Measurements from ENCODE around the gene NFATC1.

The NFATC1 gene

DNA sequence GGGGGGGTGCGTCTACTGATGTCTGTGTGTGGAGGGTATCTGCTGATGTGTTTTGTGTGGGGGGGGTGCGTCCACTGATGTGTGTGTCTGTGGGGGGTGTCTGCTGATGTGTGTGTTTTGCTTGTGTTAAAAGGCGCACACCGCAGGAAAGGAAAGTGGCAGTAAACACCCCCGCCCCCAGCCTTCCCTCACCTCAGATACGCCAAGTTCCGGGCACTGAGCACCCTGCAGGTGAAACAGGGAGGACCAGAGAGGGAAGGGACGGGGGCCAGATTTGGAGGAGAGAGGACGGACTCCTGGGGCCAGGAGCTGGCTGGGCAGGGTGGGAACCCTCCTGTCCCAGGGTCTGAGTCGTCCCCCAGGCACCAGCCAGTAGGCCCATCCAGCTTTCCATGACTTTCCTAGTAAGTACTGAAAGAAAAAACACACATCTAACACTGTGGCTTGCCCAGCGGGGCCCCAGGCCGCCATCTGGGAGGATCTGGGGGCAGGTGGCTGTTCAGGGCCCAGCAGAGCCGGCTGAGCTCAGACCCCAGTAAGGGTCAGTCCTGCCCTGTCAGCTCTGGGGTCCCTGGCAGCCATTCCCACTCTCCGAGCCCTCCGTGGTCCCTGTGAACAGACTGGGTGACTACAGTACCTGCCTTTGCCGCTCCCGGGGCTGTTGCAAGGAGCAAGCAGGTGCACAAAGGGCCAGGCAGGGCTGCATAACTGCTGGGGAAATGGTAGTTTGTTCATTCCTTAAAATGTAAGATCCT, 126.9 kb downstream of the NFATC1 start:
- no peak for DNase-seq (ENCODE audit: low spot score)

DNA sequence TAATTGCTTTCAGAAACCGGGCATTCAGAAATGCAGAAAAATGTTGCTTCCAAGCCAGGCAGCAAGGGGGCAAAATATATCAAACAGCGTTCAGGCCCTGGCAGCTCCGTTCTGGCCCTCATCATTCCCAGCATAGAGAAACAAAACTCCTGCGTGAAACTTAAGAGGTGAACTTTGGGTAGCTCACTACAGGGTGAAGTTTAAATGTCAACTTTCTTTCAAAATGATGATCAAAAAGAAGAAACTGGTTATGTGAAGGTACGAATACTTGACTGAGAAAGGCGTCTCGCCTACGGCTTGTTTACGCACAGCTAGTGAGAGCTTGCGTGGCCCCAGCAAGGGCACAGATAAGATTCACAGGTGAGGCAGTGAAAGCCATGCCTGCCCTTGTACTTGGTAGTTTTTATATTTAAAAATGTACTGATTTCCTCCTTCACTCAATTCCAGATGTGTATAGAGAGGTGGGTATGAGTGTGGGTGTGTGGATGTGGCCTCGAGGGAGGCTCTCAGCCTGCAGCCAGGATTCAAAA, 127.5 kb downstream of the NFATC1 start:
- no peak for DNase-seq (ENCODE audit: low spot score)

DNA sequence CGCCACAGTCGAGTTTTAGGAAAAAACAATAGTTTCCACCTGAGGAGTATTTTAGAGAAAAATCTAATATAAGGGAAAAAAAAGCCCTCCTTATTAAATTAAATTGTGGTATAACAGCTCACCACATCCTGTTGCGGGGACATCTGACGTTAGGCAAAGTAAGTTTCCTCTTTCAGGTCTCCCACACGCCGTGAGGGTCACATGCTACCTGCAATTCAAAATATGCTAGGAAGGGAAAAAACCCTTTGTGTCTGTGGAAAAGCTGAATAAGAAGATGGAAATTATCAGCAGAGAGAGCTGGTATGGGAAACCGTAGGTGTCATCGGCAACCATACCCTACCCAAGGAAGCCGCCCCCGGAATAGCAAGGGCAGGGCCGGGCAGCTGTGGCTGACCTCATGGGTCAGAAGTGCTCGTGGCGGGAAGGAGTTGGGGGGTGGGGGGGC, 128.0 kb downstream of the NFATC1 start:
- no peak for DNase-seq (ENCODE audit: low spot score)

DNA sequence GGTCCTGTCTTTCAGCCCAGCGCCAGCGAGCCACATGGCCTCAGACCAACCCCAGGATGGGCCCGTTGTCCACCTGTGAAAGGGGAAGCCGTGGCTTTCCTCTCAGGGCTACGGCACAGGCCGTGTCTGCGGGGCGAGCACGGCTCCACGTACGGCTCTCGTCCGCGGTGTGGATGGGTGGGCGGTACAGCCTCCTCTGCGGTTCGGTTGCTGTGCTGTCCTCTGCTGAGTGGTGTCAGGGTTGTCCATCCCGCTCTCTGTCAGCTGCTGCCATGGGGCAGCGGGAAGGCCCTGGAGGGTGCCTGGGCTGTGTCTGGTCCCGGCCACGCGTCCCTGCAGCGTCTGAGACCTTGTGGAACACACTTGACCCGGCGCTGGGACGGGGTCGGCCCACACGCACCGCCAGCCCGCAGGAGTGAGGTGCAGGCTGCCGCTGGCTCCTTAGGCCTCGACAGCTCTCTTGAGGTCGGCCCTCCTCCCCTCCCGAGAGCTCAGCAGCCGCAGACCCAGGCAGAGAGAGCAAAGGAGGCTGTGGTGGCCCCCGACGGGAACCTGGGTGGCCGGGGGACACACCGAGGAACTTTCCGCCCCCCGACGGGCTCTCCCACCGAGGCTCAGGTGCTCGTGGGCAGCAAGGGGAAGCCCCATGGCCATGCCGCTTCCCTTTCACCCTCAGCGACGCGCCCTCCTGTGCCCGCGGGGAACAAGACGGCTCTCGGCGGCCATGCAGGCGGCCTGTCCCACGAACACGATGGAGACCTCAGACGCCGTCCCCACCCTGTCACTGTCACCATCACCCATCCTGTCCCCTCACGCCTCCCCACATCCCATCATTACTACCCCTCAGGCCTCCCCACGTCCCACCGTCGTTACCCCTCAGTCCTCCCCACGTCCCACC, 128.7 kb downstream of the NFATC1 start:
- DNase-seq (ENCODE audit: low spot score) = no peak

DNA sequence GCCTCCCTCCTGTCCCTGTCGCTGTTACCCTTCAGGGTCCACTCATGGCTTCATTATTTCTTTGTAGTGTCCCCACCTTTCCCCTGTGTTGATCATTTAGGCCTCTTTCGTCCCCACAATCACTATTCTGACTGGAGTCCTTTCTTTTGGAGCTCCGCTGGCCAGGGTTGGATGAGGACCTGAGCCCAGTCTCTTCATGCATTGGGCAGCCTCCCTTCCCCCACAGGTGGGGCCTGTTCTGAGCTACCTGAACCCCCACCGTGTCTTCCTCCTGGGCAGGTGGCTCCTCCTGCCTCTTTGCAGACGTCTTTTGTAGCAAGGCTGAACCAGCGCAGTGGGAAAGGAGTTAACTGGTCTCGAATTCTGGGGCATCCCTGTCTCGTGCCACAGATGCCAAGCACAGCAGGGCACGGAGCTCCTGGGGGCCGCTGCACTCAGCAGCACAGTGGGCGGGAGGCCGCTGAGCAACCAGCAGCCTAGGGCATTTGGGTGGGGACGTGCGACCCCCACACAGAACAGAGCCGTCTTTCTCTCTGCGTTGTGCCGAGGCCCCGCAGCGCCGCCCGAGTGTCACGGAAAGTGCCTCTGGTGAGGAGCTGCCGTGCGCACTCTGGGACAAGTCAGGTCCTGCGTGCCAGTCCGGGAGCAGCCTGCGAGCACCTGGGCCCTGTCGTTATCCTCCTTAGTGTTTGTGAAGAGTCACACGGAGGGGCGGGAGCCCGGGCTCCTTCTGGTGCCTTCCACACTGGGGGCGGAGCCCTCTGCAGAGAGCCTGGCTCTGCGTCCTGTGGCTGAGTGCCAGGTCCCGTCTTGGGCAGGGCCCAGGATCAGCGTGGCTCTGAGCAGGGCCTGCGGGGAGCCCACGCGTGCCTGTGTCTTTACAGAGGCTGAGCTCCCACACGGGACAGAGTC, 130.1 kb downstream of the NFATC1 start:
- DNase-seq (ENCODE audit: low spot score) = no peak

DNA sequence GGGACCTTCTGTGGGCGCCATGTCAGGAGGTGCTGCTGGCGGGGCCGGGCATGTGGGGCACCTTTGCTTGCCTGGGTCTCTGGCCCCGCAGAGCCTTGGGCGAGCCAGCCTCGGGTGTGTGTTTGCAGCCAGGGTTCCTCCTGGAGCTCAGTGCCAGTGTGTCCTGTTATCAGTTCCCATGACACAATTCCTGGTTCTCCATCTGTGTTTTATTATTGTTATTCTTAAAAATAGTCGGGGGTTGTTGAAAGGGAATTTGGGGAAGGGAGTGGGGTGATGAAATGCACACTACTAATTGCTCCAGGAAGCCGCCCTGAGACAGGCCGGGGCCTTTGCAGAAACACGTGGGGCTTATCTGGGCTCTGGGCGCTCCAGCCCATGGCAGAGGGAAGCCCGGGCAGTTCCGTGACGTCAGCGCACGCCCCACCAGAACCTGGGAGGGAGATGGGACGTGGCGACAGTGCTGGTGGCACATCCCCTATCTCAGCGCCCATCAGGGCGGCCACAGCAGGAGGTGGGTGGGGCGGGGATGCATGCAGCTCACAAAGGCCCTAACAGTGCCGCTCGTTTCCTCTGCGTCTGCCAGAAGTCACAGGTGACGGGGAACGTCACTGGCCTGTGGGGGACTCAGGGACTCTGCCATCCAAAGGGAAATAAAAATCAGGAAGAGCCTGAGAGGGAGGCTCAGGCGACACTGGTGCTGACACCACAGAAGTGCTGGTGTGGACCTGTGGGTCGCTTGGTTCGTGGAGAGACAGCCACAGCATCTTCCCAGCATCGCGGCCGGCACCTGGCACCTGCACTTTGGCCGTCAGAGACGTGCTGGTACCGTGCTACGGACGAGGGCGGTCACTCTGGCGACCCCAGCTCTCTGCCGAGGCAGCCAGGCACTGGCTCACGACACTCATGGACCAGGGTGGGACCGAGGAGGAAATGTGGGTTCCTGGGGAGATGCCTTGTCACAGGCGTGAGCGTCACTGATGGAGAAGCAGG, 131.0 kb downstream of the NFATC1 start:
- no peak for DNase-seq (ENCODE audit: low spot score)

DNA sequence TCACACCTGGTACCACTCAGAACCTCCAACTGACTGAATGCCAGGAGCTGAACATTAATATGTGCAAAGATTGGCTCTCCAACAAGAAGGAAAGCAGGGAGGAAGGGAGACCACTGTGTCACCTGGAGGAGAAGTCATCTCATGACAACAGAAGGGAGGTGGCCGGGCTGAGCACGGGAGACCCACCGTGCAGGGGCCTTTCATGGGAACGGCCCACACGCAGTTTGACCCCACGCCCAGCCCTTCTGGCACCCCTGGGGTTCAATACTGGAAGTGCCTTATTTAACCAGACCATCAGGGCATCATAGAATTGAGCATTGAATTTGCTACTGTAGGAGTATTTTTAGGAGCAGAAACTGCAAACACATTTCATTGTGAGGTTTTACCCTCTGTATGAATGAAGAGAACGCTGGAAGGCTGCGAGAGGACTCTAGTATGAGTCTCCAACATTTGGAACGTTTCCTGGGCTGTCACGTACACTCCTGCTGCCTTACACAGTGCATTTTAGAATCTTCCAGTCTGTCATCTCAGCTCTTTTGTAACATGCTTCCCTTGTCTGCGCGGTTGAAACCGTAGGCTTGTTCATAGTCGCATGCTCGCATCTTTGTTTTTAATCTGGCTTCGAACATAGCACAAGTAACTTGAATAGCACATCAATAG, 132.1 kb downstream of the NFATC1 start:
- no peak for DNase-seq (ENCODE audit: low spot score)

DNA sequence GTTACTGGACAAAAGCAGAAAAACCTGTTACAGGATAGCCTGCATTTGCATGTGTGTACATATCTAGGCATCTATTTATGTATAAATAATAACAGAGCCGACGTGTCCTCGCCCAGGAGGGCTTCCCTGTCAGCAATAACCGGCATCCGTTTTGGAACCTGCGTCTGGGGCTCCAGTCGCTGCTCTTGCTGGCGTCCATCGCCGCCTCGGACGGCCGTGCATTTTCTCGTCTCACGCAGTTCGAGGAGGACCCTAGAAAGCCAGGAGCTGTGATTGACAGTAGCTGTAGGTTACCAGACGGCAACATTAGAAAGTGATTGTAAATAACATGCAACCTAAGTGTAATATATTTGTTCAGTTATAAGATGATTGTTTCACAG, 132.6 kb downstream of the NFATC1 start:
- no peak for DNase-seq (ENCODE audit: low spot score)

DNA sequence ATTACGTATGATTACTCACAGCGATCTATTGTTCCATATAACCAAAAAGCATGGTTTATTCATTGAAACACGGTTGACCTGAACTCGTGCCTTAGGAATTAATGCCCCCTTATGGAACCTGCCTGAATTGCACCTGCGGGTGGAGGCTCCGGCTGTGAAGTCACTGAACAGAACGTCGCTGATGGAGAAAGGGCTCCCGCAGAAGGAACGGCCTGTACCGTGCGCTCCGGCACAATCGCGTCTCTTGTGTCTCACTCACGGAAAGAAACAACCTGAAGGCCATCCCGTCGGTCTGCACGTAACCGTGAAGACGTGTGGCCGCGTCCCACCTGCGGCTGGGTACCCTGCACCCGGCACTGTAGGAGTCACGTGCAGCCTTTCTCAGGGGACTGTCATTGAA, 133.1 kb downstream of the NFATC1 start:
- peak; percentile 63 for DNase-seq (ENCODE audit: low spot score)

DNA sequence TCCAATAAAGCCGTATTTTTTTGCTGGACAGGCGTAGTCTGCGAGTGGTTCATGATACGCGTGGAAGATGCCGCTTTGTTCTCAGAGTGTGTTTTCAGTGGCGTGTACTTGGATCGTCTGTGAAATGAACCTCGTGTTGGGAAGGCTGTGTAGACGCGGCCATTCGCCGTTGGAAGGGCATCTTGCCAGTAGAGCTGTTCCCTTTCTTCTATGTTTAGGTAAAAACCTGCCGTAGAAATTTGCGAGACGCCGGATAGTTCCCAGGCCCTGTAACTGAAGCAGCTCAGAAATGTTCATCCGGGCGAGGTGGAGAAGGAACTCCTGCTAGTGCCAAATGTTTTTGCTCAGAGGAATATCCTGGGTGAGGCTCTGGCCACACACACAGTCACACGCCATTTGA, 133.6 kb downstream of the NFATC1 start:
- DNase-seq (ENCODE audit: low spot score) = no peak

DNA sequence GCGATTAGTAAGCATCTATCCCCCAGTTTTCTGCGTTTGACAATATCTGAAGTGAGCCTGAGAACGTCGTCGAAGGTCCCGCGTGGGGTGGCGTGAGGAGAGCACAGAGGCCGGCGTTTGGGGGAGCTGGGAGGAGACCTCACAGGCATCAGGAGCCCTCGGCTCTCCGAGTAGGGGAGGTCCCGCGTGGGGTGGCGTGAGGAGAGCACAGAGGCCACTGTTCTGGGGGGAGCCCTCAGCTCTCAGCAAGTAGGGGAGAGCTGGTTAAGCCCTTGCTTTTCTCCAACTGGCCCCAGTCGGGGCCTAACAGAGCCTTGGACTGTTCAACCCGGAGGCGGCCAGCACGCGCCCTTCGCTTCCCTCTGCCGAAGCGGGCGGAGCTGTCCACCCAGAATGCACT, 134.3 kb downstream of the NFATC1 start:
- DNase-seq (ENCODE audit: low spot score) = no peak

DNA sequence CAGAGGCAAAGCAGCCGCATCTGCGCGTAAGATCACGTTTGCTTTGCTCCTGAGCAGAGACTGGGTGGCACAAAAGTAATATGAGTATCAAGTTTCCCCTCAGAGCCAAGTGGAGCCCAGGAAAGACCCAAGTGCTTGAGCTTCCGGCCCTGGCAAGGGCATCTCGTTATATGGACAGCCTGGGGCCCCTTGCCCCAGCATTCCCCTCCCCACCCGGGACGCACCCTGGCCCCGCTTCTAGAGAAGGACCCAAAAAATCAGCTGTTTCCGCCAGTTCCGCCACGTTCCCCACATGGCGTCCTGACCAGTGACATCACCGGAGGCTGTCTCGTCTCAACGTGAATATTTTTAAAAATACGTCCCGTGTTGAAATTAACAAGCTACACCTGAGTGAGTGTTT, 135.1 kb downstream of the NFATC1 start:
- DNase-seq (ENCODE audit: low spot score) = no peak

DNA sequence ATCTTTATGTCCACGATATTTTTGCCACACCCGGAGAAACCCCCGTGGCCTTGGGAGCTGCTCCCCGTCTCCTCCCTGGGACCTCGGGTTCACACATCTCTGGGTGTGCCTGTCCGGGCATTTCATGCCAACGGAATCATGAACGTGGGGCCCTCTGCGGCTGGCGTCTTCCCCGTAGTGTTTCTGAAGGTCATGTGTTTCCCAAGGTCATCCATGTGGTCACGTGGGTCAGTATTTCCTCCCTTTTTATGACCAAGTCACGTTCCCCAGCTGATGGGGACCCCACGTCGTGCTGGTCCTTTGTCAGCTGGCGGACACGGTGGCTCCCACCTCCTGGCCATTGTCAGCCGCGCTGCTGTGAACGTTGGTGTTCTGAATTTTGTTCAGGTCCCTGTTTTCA, 135.7 kb downstream of the NFATC1 start:
- DNase-seq (ENCODE audit: low spot score) = no peak

DNA sequence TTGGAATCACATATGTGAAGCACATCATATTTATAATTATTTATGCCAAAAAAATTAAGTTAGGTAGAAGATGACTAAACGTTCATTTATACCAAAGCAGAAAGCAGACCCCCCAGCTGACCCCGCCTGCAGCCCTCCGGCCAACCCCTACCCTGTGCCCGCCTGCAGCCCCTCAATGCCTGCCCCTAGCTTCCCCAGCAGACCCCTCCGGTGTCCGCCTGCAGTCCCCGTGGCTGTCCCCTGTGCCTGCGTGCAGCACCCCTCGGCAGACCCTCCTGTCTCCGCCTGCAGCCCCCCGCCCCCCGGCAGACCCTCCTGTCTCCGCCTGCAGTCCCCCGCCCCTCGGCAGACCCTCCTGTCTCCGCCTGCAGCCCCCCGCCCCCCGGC, 136.2 kb downstream of the NFATC1 start:
- DNase-seq (ENCODE audit: low spot score) = no peak

DNA sequence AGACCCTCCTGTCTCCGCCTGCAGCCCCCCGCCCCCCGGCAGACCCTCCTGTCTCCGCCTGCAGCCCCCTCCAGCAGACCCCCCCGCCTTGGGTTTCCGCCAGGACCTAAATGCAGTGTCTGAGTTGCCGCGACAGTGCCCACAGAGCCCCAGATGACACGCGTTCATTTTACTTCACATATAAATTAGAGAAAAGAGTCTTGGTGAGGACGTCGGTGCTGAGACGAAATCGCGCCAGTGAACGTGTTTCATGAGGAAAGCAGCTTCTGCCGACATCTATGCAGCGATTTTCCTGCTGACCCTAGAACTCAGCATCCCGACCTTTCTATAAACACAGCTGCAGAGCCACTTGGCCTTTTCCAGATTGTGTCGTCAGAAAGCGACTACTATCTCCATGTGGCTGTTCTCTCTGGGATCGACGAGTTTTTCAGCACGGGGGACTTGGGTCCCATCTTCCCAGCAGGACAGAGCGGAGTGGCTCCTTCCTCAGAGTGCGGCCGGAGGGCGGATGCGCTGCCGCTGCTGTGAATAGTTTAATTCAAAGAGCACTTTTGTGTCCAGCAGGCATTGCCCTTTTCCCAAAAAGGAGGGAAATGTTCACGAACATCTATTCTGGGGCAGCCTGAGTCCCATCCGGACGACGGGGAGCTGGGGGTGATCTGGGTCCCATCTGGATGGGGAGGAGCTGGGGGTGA, 136.7 kb downstream of the NFATC1 start:
- no peak for DNase-seq (ENCODE audit: low spot score)

DNA sequence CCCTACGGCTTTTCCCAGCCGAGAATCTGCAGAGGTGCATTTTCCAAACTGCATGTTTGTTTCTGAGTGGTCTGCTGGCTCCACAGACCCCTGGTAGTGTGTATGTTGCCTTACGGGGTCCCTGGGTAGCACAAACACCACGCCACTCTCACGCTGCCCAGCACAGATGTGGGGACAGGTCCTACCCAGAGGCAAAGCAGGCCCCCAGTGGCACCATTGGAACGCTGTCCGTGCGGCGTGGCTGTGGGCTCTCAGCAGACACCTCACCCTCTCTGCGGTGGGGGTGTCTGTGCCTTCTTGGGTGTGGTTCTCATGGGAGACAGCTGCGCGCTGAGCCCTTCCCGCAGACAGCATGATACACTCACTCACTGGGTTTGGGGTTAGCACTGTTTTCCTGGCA, 137.4 kb downstream of the NFATC1 start:
- no peak for DNase-seq (ENCODE audit: low spot score)

DNA sequence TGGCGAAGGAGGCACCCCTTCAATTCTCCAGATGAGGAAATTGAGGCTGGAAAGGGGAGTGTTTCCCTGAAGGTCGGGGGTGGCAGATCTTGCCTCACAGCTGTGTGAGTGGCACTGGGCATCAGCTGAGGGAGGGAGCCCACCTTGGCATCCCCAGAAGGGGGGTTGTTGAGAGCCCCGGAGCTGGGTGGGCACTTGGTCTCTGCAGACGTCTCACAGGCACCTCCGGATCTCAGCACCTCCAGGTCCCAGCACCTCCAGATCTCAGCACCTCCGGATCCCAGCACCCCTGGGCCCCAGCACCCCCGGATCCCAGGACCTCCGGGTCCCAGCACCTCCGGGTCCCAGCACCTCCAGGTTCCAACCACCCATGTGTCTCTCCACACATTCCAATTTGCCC, 137.9 kb downstream of the NFATC1 start:
- no peak for DNase-seq (ENCODE audit: low spot score)

DNA sequence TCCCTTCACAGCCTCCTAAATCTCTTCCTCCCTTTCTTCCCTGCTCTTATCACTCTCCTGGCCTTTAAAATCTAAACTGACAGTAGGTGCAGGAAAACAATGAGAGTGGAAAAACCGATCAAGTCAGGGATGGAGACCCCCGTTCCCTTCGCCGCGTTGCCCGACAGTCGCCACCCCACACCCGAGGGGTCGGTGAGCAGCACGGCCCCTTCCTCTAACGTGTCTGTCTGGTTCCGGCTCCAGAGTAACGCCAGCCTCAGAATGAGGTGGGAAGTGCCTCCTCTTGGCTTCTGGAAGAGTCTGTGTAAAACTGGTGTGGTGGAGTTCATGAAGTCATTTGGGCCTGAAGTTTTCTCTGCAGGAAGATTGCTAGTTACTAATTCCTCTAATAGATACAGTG, 138.6 kb downstream of the NFATC1 start:
- DNase-seq (ENCODE audit: low spot score) = no peak

DNA sequence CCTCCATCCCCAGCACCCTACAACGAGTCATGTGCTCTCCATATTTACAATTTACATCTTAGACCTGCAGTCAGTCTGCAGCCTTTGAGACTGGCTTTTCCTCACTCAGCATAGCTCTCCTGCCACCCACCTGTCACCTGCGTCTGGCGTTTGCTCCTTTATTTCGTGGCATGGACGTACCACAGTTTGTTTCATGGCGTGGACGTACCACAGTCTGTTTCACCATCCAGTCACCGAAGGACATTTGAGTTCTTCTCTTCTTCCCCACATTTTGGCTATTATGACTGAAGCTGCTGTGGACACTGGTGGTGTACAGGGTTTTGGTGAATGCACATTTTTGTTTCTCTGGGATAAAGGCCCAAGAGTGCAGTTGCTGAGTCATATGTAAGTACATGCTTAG, 142.0 kb downstream of the NFATC1 start:
- DNase-seq (ENCODE audit: low spot score) = no peak

DNA sequence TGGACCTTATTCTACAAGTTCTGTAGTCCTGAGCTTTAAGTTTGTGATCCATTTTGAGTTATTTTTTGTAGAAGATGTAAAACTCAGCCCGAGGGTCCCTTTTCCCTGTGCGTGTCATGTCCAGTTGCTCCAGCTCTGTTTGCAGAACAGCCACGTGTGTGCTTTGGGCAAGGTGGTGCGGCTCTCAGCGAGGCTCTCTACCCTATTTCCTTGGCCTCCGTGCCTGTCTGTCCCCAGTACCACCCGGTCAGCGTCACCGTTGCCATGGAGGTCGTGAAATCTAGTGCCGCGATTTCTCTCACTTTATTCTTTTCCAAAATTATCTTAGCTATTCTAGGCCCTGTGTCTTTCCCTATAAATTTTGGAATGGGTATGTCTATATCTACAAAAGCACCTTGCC, 142.9 kb downstream of the NFATC1 start:
- no peak for DNase-seq (ENCODE audit: low spot score)

All from kidney tubule cell (primary cell).